EL (cell line): ENCODE results near the gene NLGN4X.

Source experiments
- DNase-seq: peaks from one replicate; pipeline ENCODE4 v3.0.0-alpha.2; 2016

The NLGN4X gene

DNA sequence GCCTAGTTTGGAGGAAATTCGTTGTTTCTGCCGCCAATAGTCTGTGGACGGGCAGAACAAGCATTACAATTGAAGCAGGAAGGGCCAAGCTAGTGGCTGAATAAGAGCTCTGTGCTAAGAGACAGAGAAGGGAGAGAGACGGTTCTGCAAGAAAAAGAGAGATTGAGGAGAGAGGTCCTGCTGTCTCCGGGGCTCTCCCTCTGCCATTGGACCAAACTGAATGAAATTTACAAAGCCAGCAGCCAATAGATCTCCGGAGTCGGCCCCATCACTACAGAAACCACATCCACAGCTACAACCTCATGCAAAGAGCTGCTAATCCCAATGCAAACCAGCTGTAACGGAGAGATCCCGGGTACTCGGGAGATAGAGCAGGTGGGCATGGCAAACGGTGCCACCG is at the start of gene NLGN4X:
Gene NLGN4X, minus strand, starts transcription at position 148 of the 400 bp plus-strand sequence. CDS start 77,401 bp downstream, outside the sequence.
- DNase-seq, result no peak

- DNase-seq, result no peak
Observed at GRCh38 chrX:6266041-6266440, 37.4 kb upstream of the NLGN4X start.

DNA sequence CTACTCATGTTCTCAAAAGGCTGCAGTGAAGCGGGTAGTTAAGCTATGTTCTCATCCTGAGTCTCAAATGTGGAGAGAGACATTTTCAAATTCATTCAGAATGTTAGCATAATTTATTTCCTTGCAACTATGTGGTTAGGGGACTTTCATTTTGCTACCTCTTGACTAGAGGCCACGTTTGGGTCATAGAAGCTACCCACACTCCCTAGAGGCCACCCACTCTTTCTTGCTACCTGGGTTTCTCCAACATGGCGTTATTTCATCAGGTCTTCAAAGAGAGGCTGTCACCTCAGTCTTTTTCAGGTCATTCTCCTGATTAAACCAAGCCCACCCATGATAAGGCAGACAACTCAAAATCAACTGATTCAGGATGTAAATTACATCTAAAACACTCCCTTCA is 34.3 kb upstream of the NLGN4X start:
- DNase-seq, result no peak

GRCh38 chrX:6257025-6257424 is 28.4 kb upstream of the NLGN4X start:
- no peak for DNase-seq

- no peak for DNase-seq
Observed at GRCh38 chrX:6244666-6245065, 16.0 kb upstream of the NLGN4X start.

GRCh38 chrX:6238576-6238975 is 9.9 kb upstream of the NLGN4X start:
- no peak for DNase-seq

DNA sequence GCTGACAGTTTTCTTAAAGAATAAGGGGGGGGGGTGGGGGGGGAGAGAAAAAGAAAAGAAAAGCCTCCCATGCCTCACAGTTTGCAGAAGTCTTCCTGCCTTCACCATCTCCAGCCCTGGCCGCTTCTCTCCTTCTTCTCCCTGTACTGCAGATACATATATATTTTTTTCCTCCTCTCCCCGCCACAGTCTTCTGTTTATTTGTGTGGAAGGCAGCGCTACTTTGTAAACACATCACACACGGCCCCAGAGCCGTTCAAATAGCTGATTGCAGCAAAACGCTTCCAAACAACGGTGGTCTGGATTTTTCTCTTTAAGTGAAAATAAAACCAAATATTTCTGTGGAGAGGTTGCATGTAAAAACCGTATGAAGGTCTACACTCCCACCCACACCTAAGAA is 732 bp downstream of the NLGN4X start:
- no peak for DNase-seq

- no peak for DNase-seq
Observed at GRCh38 chrX:6227453-6227835, 1.2 kb downstream of the NLGN4X start.

DNA sequence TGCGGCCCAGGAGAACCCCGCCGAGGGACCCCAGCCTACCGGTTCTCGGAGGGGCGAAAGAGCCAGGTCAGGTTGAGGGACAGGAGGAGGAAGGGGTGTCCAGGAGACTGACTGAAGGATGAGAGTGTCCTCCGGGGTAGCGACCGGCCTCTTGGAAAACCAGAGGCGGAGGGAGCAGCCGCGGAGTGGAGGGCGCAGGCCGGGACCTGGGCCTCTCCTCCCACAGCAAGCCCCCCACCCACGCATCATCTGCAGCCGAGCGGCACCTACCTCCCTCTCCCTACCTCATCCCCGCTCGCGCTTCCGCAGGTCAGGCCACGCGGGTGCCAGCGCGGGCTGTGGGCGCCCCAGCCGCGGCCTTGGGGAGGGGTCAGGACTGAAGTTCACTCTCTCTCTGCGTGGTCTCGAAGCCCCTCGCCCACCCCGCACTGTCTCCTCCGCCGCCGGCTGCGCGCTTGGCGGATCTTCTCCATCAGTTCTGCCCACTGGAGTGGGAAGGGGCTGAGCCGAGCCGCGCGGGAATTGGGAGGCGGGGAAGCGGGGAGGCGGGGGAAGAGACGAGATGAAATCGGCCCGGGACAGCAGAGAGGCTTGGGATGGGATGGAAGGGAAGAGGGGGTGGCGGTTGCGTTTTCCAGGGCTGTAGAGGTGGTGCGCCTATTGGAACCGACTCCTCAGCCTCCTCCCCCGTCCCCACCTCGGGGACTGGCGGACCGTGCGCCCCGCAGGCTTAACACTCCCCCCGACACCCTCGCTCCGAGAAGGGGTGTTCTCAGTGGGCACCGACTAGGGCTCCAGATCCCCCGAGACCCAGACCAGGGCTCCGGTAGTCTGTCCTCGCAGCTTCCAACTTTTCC is 1.8 kb downstream of the NLGN4X start:
- no peak for DNase-seq

GRCh38 chrX:6225911-6226595 is 2.6 kb downstream of the NLGN4X start:
- DNase-seq, result no peak

DNA sequence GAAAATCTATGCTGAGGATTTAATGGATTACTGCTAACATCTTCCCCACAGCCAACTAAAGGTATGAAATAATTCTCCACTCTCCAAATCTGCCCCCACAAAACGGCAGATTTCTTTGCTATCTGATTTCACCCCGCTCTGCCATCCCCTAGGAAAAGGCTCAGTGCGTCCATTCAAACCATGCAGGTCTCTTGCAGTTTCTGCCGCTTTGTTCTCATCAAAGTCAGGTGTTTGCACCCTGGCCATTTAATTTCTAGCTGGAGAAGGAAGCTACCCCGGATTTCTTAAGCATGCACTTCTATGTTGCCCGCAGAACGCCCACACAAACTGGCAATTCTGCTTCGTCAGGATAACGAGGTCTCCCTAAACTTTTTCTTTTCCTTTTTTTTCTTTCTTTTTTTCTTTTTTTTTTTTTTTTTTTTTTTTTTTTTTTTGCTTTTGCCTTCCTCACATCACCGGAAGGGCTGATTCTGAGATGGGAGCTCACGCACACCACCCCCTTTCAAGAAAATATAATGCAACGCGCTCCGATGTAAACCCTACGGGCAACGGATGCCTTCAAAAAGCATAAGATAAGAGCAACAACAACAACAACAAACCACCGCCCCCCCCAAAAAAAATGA is 3.3 kb downstream of the NLGN4X start:
- DNase-seq, result no peak

- DNase-seq, result no peak
Observed at GRCh38 chrX:6223516-6223915, 5.2 kb downstream of the NLGN4X start.

DNA sequence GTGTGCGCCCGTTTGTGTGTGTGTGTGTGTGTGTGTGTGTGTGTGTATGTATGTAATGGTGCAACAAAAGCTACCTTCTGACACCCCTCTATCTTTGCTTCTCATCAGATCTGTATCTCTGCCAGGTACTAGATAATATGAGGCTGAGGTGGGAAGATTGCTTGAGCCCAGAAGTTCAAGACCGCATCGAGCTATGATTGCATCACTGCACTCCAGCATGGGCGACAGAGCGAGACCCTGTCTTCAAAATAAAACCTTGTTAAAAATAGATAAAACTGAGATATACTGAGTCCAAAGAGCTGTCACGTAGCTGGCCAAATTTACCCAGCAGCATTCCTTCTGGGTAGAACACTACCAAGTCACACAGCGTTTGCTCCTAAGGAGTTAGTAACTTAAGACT is 18.4 kb downstream of the NLGN4X start:
- DNase-seq, result no peak

DNA sequence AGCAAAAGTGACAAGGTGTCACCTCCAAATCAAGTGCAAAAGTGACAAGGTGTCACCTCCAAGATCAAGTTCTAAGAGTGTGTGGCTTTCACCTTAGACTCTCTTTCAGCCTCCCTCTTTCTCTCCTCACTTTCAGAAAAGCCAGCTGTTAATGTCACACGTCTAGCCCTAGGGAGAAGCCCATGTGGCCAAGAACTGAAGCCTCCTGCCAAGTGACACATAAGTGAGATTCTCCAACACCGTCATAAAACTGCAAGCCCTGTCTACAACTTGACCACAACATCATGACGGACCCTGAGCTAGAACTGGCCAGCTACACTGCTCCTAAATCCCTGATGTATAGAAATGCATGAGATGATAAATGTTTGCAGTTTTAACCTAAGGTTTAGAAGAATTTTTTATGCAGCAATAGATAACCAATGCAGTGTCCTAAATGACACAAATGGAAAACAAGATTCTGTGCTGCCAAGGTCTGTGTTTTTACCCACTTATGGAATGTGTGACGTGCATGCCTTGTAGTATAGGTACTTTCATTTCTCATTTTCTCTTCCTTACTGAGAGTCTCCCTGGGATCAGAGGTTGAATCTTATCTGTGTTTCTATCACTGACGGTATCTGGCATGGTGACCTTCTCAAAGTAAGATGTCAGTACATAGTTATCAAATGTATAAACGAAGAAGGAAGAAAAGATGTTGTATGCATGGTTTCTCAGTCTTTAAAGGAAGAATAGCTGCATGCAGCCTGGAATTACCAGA is 25.0 kb downstream of the NLGN4X start:
- no peak for DNase-seq

DNA sequence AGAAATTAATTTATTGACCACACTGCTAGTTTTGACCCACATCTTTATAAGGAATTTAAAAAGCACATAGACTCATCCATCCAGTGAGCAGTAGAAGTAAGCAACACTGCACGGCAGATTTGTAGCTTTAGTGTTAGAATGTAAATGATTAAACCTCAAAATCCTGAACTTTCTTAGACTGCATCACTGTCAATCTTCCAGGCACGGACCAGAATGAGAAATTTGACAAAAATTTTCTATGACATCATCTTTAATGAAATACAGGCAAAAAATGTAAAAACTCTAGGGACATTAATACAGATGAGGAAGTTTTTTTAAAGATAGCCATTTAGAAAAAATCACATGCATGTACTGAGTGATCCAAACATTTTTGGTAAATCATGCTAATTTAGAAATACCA is 29.2 kb downstream of the NLGN4X start:
- no peak for DNase-seq

DNA sequence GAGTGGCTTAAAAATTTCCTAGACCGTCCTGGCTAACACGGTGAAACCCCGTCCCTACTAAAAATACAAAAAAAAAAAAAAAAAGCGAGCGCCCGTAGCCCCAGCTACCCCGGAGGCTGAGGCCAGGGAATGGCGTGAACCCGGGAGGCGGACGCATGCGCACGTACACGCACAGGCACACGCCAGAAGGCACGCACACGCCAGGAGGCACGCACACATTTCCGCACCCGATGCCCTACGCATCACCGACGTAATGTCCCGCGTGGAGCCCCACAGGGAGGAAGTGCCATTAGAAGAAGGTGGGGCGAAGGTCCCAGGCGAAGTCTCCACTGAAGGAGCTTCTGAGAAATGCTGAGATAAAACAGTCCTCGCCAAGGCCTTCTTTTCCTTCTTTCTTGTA is 41.4 kb downstream of the NLGN4X start:
- DNase-seq, result no peak

GRCh38 chrX:6184900-6185515 is 43.7 kb downstream of the NLGN4X start:
- DNase-seq, result no peak

GRCh38 chrX:6175914-6176313 is 52.8 kb downstream of the NLGN4X start:
- DNase-seq, result no peak

- DNase-seq, result no peak
Observed at GRCh38 chrX:6170424-6170823, 58.2 kb downstream of the NLGN4X start.

- DNase-seq, result no peak
Observed at GRCh38 chrX:6169407-6169806, 59.3 kb downstream of the NLGN4X start.

DNA sequence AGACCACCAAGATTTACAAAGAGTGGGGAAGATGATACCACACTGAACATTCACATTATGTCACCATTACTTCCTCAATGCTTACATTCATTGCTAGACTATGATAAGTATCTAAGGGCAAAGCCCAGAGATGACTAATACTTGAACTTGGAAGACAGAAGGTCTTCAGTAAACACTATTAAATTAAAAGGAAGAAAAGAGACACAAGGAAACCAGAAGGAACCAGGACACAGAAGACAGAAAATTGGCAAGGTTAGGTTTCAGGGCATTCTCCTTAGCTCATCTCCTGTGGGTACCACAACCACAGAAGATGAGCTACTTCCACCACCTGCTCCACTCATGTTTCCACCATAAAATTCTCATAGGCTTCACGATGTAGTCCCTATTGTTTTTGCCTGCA is 64.9 kb downstream of the NLGN4X start:
- no peak for DNase-seq

DNA sequence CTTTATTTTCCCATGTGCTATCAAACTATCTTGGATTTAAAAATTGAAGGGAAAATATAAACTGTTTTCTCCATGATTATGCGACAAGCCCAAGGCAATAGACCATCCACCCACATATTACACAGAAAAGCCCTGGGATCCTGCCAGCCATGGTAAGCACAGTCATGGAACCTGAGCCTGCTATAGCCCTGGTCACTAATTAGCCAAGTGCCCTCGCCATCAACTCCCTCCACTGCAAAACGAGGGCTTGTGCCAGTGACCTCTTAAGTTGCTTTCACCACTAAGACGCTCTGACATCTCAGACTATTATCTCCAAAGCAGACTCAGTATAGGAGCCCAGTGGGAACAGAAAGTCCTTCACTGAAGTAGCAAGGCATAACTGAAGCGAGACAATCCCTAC is 69.2 kb downstream of the NLGN4X start:
- no peak for DNase-seq

DNA sequence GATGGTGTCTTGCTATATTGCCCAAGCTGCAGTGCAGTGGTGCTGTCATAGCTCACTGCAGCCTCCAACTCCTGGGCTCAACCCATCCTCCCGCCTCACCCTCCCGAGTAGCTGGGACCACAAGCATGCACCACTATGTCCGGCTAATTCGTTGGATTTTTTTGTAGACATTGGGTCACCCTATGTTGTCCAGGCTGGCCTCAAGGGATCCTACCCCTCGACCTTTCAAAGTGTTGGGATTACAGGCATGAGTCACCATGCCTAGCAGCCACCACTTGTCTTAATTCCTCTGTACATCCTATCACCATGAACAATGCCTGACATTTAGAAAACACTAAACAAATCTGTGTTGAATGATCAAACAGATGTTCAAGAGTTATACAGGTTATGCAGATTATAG is 76.7 kb downstream of the NLGN4X start:
- DNase-seq, result no peak
